HG02970 (cell line): Measurements from ENCODE around the gene AXIN2.
"Not testable (repeated sequence)": the region's sequence is repeated elsewhere in the genome, so short reads cannot be mapped to it uniquely, and the experiment has no call there.

Experiments
- ATAC-seq: cut with Tn5 transposase; IDR thresholded peaks from one replicate; pipeline ENCODE4 v1.9.1; 2021; ENCODE audit warnings: mild to moderate bottlenecking, moderate library complexity, moderate number of reproducible peaks; ENCODE audit not compliant: unreplicated experiment, low FRiP score

Gene AXIN2

DNA sequence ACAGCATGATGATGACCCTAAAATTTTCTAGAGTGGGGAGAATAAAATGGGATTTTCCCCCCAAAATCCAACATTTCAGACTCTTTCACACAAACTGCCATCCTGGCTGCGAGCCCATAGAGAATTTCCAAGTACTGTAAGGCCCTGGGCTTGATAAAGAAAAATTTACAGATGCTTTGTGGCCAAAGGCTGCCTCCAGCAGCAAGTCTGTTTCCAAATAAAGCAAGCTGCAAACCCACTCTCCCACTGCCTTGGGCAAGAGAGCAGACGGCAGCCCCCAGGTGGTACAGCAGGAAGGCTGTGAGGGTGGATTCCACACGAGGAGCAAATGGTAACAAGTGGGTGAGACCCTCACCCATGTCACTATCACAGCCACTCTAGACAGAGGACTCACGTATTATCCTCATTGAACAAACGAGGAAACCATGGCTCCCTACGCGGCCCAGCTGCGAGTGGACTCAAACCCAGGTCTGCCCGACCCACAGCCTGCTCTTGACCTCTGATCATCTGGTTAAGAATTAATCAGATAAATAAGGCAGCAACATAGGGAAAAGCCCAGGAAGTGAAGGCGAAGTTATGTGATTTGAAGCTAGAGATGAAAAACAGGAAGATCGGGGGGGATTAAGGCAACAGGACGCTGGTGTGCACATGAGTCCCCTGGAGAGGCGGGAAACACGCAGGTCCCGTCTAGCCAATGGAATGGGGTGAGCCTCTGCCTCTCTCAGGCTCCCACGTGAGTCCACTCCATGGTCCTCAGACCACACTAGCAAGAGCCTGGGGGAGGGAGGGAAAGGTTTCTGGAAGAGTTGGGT is 37.4 kb downstream of the AXIN2 start:
- no peak for ATAC-seq

DNA sequence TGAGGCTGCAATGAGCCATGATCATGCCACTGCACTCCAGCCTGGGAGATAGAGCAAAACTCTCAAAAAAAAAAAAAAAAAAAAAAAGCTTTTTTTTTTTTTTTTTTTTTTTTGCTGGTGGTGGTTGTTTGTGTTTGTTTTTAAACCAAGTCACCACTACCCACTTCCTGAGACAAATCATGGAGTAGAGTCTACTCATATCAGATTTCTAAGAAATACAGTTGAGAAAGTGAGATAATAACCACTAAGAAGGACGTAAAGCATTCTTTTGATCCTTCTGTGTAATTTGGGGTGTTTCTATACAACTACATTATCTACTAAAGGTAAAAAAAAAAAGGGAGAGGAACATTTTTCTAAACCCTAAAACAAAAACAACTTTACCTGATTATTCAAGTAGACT is 38.0 kb downstream of the AXIN2 start:
- ATAC-seq, result no peak

DNA sequence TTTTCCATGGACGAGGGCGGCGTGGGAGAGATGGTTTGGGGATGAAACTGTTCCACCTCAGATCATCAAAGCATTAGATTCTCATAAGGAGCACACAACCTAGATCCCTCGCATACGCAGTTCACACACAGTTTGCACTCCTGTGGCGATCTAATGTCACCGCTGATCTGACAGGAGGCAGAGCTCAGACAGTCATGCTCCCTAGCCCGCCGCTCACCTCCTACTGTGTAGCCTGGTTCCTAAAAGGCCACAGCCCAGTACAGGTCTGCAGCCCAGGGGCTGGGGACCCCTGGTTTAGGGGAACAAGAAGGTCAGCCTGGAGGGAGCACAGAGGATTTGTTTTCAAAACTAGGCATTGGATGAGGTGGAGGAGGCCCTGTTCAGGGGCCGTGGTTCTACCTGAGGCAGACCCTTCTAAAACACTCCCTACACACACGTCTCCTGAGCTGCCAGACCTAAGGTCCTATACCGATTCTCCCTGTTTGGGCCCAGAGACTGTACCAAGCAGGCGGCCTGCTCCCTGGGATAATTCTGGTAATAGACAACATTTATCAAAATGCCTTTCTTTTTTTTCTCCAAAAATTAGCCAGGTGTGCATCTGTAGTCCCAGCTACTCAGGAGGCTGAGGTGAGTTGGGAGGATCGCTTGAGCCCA is 38.6 kb downstream of the AXIN2 start:
- no peak for ATAC-seq

DNA sequence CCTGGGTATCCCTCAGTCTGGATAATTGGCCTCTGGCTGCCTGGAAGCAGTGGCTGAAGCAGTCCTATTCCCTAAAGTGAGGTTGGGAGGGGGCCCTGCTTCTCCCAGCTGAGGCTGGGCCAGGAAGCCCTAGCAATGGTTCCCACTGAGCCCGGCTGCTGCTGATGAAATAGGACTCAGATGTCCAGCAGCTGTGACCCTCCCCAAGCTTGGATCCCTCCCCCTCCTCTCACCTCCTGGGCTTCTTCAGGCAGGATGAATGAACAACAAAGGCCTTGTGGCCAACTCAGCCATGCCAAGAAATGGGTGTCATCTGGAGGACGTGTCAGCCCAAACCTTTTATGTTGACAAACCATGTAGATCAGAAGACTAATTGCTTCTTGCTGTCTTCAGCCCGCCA is 42.0 kb downstream of the AXIN2 start:
- ATAC-seq, result no peak

GRCh38 chr17:65518256-65518655 is 43.2 kb downstream of the AXIN2 start:
- ATAC-seq, result no peak

DNA sequence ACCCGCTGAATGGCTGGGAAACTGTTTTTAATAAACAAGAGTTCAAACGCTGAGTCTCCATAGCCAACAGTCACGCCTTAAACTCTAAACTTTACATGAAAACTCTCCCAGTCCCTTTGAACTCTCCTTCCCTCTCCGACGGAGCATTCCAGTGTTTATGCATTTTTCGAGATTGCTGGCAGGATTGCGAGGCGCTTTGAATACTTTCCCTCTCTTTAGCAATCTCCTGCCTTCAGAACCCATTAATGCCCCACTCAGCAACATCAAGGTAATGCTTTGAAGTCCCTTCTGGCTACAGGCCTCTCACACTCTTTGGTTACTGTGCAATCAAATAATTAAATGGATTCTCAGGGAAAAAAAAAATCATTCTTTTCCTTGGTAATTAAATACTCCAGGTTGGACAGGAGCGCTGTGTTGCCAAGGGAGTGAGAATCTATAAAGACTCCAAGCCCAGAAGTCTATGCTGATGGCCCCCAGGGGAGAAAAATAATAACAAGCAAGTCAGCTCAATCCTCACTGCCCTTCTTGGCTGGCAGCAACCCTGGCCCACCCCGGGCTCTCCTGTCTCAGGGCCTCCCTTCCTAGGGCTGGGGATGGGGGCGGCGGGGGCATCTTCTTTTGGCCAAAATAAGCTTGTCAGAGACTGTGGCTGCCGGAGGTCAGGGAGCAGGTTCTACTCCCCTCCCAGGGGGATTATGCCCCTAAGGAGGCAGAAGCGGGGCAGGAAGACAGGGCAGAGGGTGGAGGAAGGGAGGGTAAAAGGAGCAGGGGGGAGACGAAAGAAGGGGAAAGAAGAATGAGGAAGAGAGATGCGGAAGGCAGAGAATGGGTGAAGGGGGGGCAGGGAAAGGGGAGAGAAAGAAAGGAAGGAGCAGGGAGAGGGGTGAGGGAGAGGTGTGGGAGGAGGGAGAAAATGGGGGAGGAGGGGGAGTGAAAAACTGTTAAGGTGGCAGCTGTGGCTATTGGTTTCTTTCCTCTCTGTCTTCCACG is 45.2 kb downstream of the AXIN2 start:
- ATAC-seq, result no peak

DNA sequence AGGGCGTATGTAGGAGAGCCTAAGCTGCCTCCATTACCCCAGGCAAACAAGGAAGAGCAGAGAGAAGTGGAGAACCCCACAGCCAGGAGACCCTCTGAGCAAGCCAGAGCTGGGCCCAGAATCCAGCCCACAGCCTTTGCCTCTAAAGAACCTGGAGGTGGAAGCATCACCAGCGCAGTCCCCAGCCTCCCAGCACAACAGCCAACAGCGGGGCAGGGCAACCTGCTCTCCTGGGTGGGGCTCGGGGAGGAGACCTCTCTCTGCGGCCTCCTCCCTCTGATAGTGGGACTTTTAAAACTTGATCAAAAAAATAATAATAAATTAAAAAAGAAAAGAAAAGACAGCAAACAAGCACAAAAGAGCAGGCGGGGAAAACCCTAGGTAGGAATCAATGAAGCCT is 45.9 kb downstream of the AXIN2 start:
- no peak for ATAC-seq

GRCh38 chr17:65514541-65514940 is 46.9 kb downstream of the AXIN2 start:
- ATAC-seq, result no peak

- no peak for ATAC-seq
Measured at GRCh38 chr17:65514082-65514481, 47.4 kb downstream of the AXIN2 start.

DNA sequence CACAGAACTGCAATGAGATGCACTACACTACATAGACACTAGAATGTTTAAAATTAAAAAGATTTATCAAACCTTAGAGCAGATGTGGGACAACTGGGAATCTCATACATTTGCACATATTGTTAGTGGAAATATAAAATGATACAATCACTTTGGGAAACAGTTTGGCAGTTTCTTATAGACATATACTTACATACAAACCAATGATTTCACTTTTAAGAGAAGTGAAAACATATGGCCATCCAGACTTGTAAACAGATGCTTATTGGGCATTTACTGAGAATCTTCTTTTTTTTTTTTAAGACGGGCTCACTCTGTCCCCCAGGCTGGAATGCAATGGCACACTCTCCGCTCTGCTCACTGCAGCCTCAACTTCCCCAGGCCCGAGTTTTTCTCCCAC is 50.1 kb downstream of the AXIN2 start:
- no peak for ATAC-seq

DNA sequence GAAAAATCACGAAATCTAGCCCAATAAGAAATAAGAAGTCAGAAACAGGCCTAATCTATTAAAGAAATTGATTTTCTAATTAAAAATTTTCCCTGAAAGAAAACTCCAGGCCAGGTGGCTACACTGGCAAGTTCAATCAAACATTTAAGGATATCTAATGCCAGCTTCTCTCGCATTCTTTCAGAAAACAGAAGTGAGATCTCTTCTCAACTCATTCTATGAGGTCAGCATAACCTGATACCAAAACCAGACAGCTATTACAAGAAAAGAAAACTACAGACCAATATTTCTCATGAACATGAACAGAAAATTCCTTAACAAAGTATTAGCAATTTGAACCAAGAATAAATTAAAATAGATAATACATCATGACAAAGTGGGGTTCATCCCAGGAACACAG is 52.4 kb downstream of the AXIN2 start:
- ATAC-seq, result no peak

- not testable (repeated sequence) for ATAC-seq
Measured at GRCh38 chr17:65504673-65505072, 56.8 kb downstream of the AXIN2 start.

DNA sequence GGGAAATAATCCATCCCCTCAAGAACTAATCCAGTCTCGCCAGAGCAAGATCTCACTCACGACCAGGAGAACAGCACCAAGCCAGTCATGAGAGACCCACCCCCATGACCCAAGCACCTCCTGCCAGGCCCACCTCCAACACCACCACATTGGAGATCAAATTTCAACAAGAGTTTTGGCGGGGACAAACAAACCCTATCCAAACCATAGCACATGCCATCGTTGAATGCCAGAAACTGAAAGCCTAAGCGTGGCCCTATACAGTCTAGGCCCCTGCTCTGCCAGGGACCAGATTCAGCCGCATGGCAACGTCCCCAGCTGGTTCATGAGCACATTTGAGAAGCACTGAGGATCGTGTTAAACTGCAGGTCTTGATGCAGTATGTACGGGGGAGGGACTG is 57.3 kb downstream of the AXIN2 start:
- no peak for ATAC-seq

DNA sequence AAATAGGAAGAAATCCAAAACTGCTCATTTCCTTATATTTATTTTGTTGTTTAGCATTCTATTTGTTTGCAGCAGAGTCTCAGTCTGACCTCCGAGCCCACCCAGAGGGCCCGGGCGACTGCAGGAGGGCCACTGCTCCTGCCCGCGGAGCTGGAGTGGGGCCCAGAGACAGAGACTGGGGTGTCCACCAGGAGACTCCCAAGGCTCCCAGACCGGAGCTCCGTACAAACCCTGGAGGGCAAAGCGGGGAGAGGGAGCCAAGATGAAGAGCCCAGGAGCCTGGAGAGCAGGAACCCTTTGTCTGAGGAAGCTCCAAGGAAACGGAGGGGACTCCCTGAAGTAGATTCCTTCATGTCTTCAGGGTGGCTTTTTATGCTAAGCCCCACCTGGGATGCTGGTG is 57.9 kb downstream of the AXIN2 start:
- ATAC-seq, result no peak

GRCh38 chr17:65498816-65499215 is 62.6 kb downstream of the AXIN2 start:
- ATAC-seq, result no peak

GRCh38 chr17:65496801-65497200 is 64.6 kb downstream of the AXIN2 start:
- no peak for ATAC-seq

- no peak for ATAC-seq
Measured at GRCh38 chr17:65495122-65496055, 66.1 kb downstream of the AXIN2 start.

GRCh38 chr17:65489413-65490155 is 71.9 kb downstream of the AXIN2 start:
- no peak for ATAC-seq

- ATAC-seq, result no peak
Measured at GRCh38 chr17:65488665-65489064, 72.8 kb downstream of the AXIN2 start.
